ENCODE data around the gene CXCL14.

GRCh38 chr5:135537271-135537670, 41.5 kb downstream of the CXCL14 start:
- TF ChIP-seq, protein P1, sequence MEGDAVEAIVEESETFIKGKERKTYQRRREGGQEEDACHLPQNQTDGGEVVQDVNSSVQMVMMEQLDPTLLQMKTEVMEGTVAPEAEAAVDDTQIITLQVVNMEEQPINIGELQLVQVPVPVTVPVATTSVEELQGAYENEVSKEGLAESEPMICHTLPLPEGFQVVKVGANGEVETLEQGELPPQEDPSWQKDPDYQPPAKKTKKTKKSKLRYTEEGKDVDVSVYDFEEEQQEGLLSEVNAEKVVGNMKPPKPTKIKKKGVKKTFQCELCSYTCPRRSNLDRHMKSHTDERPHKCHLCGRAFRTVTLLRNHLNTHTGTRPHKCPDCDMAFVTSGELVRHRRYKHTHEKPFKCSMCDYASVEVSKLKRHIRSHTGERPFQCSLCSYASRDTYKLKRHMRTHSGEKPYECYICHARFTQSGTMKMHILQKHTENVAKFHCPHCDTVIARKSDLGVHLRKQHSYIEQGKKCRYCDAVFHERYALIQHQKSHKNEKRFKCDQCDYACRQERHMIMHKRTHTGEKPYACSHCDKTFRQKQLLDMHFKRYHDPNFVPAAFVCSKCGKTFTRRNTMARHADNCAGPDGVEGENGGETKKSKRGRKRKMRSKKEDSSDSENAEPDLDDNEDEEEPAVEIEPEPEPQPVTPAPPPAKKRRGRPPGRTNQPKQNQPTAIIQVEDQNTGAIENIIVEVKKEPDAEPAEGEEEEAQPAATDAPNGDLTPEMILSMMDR (conservative IDR thresholded peaks at IDR 0.05 in 1 of 2, IDR thresholded peaks at IDR 0.05 in 1 of 2; ENCODE audit: low read depth in 1 of 2, low read length in 2 of 2), result no peak
- no peak for TF ChIP-seq EZH2 (IDR thresholded peaks at IDR 0.05; ENCODE audit: low read length, missing control alignments)

All from fibroblast of lung (primary cell).